Esophagus squamous epithelium (tissue), 5 donors: ENCODE measurements around the gene DHCR7. TPM values are rescaled to one million over a fixed set of nuclear protein-coding genes. Genes with fewer than 3 reads are reported as not detected.

Source experiments
- DNase-seq: peaks from one replicate; lab custom pipeline; 2025; lab: John Stamatoyannopoulos, UW
- H3K27ac ChIP-seq, 4 donors: fragments of 200-600 bp; sonication (generic); one replicate each; pipeline ENCODE4 v1.5.1; 2016 to 2019; ENCODE audit warnings: mild to moderate bottlenecking in 1 of 4
- H3K27me3 ChIP-seq, 4 donors: fragments of 200-600 bp; sonication (generic); 1 replicate in 3 of 4; 2 replicates in 1 of 4; pipeline versions ENCODE4 v1.5.1 to v1.6.0; 2017 to 2021; ENCODE audit warnings: antibody characterized with exemption in 1 of 4
- H3K36me3 ChIP-seq, 3 donors: fragments of 200-600 bp; sonication (generic); one replicate each; pipeline ENCODE4 v1.5.1; 2016 to 2019
- H3K4me1 ChIP-seq, 3 donors: fragments of 200-600 bp; sonication (generic); one replicate each; pipeline ENCODE4 v1.5.1; 2017 to 2019
- H3K4me3 ChIP-seq, 4 donors: fragments of 200-600 bp; sonication (generic); 1 replicate in 3 of 4; 2 replicates in 1 of 4; pipeline ENCODE4 v1.5.1; 2016 to 2019; ENCODE audit warnings: mild to moderate bottlenecking in 2 of 4, moderate library complexity in 1 of 4
- H3K9me3 ChIP-seq, 3 donors: fragments of 200-600 bp; sonication (generic); one replicate each; pipeline ENCODE4 v1.5.1; 2016 to 2019
- CTCF ChIP-seq, 6 experiments: fragments of 450-650 bp in 4 of 6; fragments of 200-600 bp in 2 of 6; sonication (generic) in 2 of 6; IDR thresholded peaks; one replicate each; pipeline ENCODE4 v1.5.1; 2016 to 2019; ENCODE audit warnings: antibody characterized with exemption in 6 of 6, mild to moderate bottlenecking in 4 of 6, moderate library complexity in 4 of 6
- POLR2A ChIP-seq, 4 donors: fragments of 450-650 bp; IDR thresholded peaks; one replicate each; pipeline ENCODE4 v1.6.1; 2017; ENCODE audit warnings: antibody characterized with exemption in 4 of 4, mild to moderate bottlenecking in 4 of 4, moderate library complexity in 3 of 4
- WGBS, 2 donors: methylation state at CpG; one replicate each; pipeline ENCODE4 v1.1.5; 2018; 5-methylcytosine and 5-hydroxymethylcytosine counted together
- intact Hi-C: fragments of 100-400 bp; cut with DNase I; formaldehyde crosslinking; loops from one replicate; pipeline ENCODE4 v1.15.0; 2022
- total RNA-seq, 4 donors: library from RNA; depleted of rRNA; stranded (reverse); fragments of >200 nt; gene quantifications; one replicate each; pipeline ENCODE4 v1.1.0, GENCODE V29; 2016
- donor health status: DM: yes; HTN: yes; CAD: no.

The DHCR7 gene
- total RNA-seq, 4 donors from 2014 or later = 22.5 to 86.1 (median 36.5) TPM

DNA sequence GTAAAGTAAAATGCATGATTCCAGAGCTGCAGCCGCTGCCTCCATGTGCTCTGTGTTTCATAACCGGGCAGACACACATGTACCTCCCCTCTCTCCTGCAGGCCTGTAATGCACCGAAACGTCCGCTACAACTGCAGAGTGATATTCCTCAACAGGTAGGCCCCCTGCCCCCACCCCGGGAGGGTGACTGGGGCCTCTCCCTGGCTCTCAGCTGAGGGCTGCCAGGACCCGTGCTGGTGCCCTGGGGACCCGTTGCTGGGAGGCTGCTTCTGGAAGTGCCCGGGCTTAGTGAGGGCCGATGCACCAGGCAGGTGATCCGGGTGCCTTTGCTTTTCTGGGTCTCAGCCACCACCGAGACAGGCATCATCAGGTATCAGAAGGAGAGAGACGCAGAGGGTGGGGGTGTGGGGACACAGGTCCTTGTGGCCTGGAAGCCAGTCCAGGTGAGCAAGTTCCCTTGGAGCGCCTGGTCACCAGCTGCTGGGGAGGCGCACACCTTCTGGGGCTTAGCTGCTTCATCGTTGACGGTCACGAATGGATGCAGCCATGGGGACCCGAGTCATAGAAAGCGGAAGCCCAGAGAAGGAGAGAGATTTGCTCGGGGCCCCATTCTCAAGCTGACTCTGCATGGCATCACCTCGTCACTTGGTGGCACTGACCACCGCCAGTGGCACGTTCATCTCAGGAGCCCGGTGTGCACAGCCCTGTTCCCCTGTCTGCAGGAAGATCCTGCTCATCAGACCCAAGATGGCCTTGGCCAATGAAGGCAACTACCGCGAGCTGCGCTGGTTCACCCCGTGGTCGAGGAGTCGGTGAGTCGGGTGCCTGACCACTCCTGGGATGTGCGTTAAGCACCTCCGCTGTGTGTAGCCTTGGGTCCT is 15.4 kb upstream of the DHCR7 start:
- no peak overlapping the region for H3K4me3 ChIP-seq
- DNase-seq = no peak

DNA sequence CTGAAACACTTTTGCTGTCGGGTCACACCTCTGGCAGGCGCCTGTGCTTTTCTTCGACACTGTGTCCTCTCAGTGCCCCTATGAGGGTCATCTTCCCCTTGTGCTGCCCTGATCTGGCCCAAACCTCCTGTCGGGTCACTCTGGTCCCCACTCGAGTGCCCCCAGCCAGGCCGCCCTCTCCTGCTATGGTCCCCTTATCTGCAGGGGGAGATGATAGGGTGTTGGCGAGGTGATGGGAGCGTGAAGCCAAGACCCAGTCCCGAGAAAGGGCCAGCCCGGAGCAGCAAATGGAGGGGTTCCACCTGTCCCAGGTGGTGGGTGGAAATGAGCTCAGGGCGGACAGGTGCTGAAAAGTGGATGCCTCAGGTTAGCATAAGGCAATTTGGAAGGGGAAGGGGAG is 14.5 kb upstream of the DHCR7 start:
- H3K9me3 ChIP-seq = no peaks in the 10 kb centered on the region
- no peak for TF ChIP-seq CTCF (IDR thresholded peaks at IDR 0.05)
- TF ChIP-seq POLR2A (IDR thresholded peaks at IDR 0.05) = no peak
- intact Hi-C loops = no loop called here
- H3K4me1 ChIP-seq = peaks cover 0 to 17% (median 8%) of the 10 kb centered on the region in 3 donors
- H3K4me3 ChIP-seq = no peak overlapping the region
- H3K27me3 ChIP-seq = no peaks in the 10 kb centered on the region
- H3K27ac ChIP-seq = no peak overlapping the region
- peaks cover 13 to 100% (median 29%) of the 10 kb centered on the region in 3 donors for H3K36me3 ChIP-seq
- no peak for DNase-seq
- 94 to 100% methylated on average over 3 to 6 of the region's 11 CpGs for WGBS, 2 donors

More for the DNA sequence above, 15.4 kb upstream of the DHCR7 start:
- intact Hi-C loops = no loop called here
- H3K36me3 ChIP-seq = peaks cover 8 to 100% (median 23%) of the 10 kb centered on the region in 3 donors
- no peak overlapping the region for H3K27ac ChIP-seq
- TF ChIP-seq CTCF (IDR thresholded peaks at IDR 0.05) = no peak
- TF ChIP-seq POLR2A (IDR thresholded peaks at IDR 0.05) = no peak
- peaks cover 0 to 9% (median under 1%) of the 10 kb centered on the region in 3 donors for H3K4me1 ChIP-seq
- H3K27me3 ChIP-seq = no peaks in the 10 kb centered on the region
- 94 to 95% methylated on average over 8 to 22 of the region's 34 CpGs for WGBS, 2 donors
- H3K9me3 ChIP-seq = no peaks in the 10 kb centered on the region

GRCh38 chr11:71461696-71462095 is 13.5 kb upstream of the DHCR7 start:
- H3K4me1 ChIP-seq = peaks cover 0 to 23% (median 8%) of the 10 kb centered on the region in 3 donors
- peaks cover 13 to 100% (median 39%) of the 10 kb centered on the region in 3 donors for H3K36me3 ChIP-seq
- H3K27ac ChIP-seq = no peak overlapping the region
- DNase-seq = no peak
- TF ChIP-seq CTCF (IDR thresholded peaks at IDR 0.05) = no peak
- no peak for TF ChIP-seq POLR2A (IDR thresholded peaks at IDR 0.05)
- intact Hi-C loops = no loop called here
- no peaks in the 10 kb centered on the region for H3K9me3 ChIP-seq
- no peak overlapping the region for H3K4me3 ChIP-seq
- WGBS, 2 donors = 73 to 84% methylated on average over 4 to 9 of the region's 9 CpGs
- H3K27me3 ChIP-seq = no peaks in the 10 kb centered on the region

- no peak for TF ChIP-seq POLR2A (IDR thresholded peaks at IDR 0.05)
- no peak for TF ChIP-seq CTCF (IDR thresholded peaks at IDR 0.05)
- intact Hi-C loops = no loop called here
- H3K36me3 ChIP-seq = peaks cover 23 to 100% (median 55%) of the 10 kb centered on the region in 3 donors
- no peak overlapping the region for H3K27ac ChIP-seq
- H3K27me3 ChIP-seq = no peaks in the 10 kb centered on the region
- peaks cover 0 to 33% (median 13%) of the 10 kb centered on the region in 3 donors for H3K4me1 ChIP-seq
- no peak overlapping the region for H3K4me3 ChIP-seq
- 79 to 80% methylated on average over 10 to 11 of the region's 11 CpGs for WGBS, 2 donors
- DNase-seq = no peak
- H3K9me3 ChIP-seq = no peaks in the 10 kb centered on the region
These were observed 11.7 kb upstream of the DHCR7 start for GRCh38 chr11:71459767-71460320.
